Measurements from ENCODE around the gene CD177. TPM values are rescaled to one million over a fixed set of nuclear protein-coding genes. Genes with fewer than 3 reads are reported as not detected.

The CD177 gene
- 0.09 TPM in 1 of 2 replicates, not detected in the other for total RNA-seq

GRCh38 chr19:43353606-43354304 lies at the start of gene CD177:
CD177 (plus strand) TSS chr19:43353686; CDS start chr19:43353715, 29 bp downstream.

Other genes starting within 250 kb of the CD177 start
- 3.4 and 8.5 TPM in 2 replicates for gene PSG5, start 167.2 kb upstream of the CD177 start, total RNA-seq
- not detected in 2 replicates for gene PSG4, start 148.0 kb upstream of the CD177 start, total RNA-seq
- 0.09 TPM in 1 of 2 replicates, not detected in the other for gene PSG9, start 84.2 kb upstream of the CD177 start, total RNA-seq
- not detected in 2 replicates for gene TEX101, start 61.2 kb downstream of the CD177 start, total RNA-seq
- 0.09 and 0.14 TPM in 2 replicates for gene LYPD3, start 111.9 kb downstream of the CD177 start, total RNA-seq
- gene PHLDB3, start 151.1 kb downstream of the CD177 start, total RNA-seq: 15.4 and 19.2 TPM in 2 replicates
- gene ETHE1, start 173.5 kb downstream of the CD177 start, total RNA-seq: 92.9 and 117 TPM in 2 replicates
- 0.14 and 0.28 TPM in 2 replicates for gene ZNF575, start 179.5 kb downstream of the CD177 start, total RNA-seq
- 7.7 and 11.8 TPM in 2 replicates for gene XRCC1, start 221.8 kb downstream of the CD177 start, total RNA-seq
- 0.55 and 1.4 TPM in 2 replicates for gene PINLYP, start 222.1 kb downstream of the CD177 start, total RNA-seq
- gene IRGQ, start 242.4 kb downstream of the CD177 start, total RNA-seq: 15.6 and 17.4 TPM in 2 replicates
- 7.1 and 11.4 TPM in 2 replicates for gene ZNF576, start 242.9 kb downstream of the CD177 start, total RNA-seq

All from smooth muscle cell of bladder (primary cell).